ENCODE results near the gene PITPNC1.
A peak's percentile ranks its signal among the peaks of the same experiment; 100 is the strongest.

Gene PITPNC1

DNA sequence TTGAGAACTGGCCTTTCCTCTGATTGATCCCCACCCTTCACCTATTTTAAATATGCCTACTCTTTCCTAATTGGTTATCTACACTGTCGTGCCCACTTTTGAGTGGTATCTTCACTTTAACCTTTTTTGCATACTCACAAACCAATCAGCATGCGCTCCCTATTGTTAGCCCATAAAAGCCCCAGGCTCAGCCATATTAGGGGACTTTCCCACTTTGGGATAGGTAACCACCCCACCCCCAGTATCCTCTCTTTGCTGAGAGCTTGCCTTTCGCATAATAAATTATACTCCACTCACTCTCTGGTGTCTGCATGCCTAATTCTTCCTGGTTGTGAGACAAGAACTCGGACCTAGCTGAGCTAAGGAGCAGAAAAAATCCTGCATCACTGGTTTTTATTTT lies 281.2 kb downstream of the PITPNC1 start:
- DNase-seq: no peak

DNA sequence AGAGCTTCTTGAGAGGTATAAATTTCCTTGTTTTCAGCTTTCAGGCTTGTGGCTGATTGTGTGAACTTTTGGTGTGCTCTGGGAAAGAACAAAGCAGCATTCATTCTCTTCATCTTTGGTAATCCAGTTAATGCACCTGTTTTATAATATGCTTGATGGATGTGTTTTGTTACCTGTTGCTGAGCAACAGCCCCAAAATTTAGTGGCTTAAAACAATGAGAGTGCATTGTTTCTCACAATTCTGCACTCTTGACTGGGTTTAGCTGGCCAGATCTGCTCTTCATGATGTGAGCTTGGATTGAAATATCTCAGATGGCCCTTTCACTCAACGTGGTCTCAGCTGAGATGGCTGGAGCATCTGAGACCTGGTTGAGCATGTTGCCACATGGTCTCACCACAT lies 281.9 kb downstream of the PITPNC1 start:
- no peak for DNase-seq

DNA sequence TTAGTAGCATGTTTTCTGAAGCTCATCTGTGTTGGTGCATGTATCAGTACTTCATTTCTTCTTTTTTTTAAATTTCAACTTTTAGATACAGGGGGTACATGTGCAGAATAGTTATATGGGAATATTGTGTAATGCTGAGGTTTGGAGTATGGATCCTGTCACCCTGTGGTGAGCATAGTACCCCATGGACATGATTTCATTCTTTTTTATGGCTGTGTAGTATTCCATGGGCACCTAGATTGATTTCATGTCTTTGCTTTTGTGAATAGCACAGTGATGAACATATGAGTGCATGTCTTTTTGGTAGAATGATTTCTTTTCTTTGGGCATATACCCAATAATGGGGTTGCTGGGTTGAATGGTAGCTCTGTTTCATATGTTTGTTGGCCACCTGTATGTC lies 285.6 kb downstream of the PITPNC1 start:
- DNase-seq: no peak

DNA sequence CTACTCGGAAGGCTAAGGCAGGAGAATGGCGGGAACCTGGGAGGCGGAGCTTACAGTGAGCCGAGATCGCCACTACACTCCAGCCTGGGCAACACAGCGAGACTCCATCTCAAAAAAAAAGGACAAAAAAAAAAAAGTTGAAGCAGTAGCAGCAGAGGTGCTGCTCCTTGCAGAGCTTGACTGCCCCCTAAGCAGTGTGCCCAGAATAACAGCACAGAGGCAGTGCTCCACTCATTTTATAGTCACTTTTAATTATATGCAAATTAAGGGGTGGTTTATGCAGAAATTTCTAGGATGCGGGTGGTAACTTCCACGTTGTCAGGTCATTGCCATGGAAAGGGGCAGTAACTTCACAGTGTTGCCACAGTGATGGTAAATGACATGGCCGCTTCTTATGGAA lies 286.4 kb downstream of the PITPNC1 start:
- no peak for DNase-seq

DNA sequence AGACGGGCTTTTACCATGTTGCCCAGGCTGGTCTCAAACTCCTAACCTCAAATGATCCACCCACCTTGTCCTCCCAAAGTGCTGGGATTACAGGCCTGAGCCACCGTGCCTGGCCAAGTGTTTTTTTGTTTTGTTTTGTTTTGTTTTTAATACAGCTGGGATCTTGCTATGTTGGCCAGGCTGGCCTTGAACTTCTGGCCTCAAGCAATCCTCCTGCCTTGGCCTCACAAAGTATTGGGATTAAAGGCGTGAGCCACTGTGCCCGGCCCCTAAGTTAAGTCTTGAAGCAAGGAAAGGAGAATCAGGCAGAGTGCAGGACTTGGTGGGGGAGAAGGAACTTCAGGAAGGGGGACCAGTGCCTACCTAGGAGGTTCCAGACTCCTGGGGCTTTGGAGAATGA lies 288.9 kb downstream of the PITPNC1 start:
- DNase-seq: no peak

DNA sequence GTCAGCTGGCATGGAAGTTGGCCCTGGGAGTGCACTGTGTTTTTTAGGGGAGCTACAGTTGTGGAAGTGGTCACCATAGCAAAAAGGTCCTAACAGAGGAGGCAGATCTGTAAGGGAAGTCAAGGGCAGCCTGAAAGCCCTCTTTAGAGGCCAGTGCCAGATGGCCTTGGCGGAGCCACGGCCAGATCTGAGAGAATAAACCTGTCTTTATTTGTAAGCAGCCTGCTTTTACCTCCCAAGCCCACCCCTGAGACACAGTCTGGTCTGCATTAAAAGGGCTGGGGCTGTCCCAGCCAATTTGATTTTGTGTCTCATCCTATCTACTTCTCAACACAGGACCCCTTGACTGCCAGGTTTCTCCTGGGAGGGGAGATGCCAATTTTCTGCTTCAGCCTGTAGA lies 289.6 kb downstream of the PITPNC1 start:
- no peak for DNase-seq

DNA sequence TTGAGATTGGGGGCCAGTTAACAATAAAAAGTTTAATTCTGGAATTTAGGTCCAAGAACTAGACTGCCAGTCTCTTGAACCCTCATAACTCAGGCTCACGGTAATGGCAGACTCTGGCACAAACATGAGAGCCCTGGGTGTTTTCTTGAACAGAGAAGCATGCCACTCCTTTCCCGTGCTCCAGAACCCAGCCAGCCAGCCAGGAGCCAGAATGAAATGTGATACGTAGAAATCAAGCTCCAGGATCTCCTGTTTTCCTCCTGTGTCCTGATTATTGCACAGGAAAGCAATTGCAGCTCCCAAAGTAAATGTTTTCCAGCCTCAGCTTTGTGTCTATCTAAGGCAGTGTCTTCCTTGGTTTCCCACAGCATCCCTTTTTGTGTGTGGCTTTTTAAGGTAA lies 294.4 kb downstream of the PITPNC1 start:
- DNase-seq: no peak

DNA sequence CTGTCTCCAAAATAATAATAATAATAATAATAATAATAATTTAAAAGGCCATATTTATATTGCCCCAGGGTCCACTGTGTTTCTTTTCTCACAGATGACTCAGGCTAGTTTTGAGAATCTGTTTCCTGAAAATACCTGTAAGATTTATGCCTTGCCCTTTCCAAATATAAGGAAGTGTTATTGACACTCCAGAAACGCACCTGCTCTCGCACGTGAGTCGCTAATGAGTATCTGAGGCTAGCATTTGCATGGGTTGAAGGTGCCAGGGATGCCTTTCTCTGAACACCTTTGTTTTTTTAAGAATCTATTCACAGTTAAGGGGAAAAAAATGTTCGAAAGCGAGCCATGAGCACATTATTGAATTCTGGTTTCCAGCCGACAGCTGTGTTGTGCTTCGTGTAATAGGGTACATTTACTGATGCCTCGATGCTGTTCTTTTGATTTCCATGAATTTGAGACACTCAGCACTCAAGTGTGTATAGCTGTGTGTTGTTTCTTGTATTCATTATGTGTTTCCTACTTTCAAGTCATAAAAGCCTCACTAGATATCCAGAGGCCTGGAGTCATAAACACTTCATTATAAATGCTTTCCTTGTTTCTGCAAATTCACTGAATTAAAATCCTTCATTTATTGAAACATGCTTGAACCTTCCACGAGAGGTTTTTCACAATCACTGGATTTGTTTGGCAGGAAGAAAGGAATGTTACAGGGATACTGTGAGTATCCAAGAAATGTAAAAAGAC lies 295.7 kb downstream of the PITPNC1 start:
- no peak for DNase-seq

DNA sequence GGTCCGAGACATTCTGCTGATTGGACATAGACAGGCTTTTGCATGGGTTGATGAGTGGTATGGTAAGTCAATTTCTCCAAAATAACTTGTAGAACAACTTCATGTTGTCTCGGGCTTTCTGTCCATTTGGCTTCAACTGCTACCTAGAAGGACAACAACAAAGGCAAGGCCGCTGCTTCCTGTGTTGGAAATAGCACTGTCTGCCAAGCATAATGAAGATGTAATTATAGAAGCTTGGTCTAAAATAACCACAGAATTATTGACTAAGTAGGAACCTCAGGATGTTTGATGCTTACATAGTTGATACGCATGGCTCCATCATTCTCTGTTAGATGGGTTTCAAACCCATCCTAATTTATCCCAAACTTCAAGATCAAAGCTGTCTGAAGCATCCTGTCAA lies 298.4 kb downstream of the PITPNC1 start:
- DNase-seq: no peak

DNA sequence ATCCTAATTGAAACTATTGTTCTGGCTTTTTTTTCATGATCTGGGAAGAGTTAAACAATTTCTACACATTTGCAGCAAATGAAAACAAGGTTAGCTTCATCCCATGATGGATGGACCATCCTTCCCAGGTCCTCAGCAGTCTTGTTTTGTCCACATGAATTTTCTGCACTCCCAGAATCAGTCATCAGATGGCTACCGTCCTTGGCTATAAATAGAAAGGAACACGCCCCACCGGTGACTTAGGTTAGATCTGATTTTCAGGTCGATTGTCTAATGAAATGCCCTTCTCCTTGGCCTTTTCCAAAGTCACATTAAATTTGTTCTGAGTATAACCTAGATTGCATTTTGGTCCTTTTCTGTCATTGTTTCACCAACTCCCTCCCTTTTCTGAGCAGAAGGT lies 299.2 kb downstream of the PITPNC1 start:
- DNase-seq: no peak

DNA sequence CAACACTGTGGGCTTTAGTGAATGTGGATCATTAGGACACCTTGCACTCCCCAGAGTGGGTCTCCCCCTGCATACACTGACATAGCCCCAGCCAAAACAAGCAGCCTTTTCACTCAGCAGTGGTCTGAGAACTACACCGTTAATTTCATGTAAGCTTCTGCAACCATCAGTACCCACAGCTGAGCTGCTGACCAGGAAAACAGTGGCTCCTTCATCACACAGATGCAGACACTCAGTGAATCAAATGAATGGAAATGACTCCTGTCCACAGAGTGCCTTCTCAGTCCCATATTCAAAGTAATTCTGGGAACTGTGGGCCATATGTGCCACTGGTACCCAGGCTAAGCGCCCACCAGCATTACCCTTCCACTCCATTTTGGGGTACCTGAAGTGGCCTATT lies 301.3 kb downstream of the PITPNC1 start:
- DNase-seq: no peak

DNA sequence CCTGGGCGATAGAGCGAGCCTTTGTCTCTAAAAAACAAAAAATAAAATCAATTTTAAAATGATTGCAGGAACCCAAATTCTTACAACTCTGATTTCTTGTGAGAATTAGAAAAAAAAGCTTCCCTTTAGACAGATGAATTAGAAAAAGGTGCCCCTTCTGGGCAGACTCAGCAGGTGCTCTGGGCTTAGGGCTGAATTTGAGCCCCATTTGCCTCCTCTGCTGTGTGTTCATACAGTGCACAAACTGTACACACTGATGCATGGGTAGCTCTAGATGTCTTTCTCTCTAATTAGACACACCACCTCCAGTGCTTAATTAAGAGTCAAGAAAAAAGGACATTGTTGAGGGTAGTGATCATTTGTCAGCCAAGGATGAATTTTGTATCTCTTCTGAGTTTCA lies 302.1 kb downstream of the PITPNC1 start:
- no peak for DNase-seq

DNA sequence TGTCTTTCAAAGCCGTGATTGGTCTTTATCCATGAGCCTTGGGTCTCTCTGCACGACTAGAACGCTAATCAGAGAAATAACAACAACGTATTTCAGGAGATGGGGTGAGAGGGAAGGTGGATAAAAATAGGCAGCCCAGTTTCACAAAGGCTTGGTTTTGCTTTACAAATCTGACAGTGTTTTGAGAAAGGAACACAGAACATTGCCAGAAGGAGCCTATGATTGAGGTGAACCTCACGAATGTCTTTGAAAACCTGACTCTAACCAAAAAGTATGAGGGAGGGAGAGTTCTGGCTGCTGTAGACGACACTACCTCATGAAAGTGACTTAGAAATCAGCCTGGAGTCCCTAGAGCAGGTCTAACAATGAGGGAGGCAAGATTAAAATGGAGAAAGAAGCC lies 302.6 kb downstream of the PITPNC1 start:
- DNase-seq: no peak

DNA sequence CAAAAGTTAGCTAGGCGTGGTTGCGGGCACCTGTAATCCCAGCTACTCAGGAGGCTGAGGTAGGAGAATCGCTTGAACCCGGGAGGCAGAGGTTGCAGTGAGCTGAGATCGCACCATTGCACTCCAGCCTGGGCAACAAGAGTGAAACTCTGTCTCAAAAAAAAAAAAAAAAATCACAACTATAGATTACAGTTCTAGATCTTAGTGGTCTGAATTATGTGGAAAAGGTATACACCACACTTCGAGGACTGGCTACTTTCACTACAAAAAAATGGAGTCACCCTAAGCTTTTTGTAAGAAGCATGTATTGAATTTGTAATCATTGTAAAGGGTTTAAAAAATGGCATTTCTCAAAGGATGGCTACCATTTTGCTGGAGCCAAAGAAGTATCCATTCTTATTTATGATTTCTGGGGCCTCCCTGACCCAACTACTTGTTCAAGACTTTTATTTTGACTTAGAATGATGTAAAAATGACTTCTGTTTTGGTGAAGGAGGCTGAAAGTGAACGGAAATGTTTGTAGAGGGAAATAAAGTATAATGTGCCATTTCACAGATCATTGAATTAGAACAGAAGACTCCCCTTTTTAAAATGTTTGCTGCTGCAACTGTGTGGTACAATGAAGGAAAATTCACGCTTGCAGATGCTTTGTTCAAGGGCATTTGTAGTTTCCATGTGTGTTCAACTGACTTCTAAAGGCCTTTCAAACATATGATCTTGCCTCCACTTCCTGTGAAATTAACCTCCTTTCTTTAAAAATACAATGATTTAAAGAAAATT lies 303.6 kb downstream of the PITPNC1 start:
- no peak for DNase-seq

DNA sequence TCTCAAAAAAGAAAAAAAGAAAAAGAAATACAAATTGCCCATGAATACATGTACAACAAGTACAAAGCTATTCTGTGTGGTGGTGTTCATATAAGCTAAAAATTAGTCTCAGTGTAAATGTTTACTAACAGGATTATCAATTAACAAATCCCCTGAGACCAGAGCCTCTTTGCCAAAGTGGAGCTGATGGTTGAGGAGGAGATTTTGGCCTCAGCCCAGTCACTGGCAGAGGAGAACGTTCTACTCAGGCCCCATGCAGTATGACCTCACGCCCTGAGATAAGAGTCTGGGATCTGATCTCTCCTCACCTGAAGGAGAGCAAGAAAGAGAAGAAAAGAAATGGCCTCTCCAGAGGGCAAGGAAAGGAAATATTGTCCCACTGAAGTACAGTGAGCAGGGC lies 305.1 kb downstream of the PITPNC1 start:
- DNase-seq: no peak

DNA sequence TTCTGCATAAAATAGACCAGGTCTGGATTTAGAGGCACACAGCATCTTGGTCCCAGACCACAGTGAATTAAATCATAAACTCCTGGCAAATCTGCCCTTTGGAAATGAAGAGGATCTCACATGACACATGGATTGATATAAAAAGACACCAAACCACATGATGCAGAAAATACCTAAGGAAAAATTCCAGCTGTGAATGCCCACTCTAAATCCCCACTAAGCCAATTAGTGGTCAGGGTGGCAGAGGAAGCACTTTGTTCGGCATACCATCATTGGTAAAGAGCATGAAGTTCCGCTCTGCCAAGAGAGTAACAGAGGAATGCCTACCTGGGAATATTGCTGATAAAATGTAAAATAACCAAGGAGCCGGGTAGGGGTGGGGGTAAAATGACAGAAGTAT lies 308.3 kb downstream of the PITPNC1 start:
- DNase-seq: no peak

DNA sequence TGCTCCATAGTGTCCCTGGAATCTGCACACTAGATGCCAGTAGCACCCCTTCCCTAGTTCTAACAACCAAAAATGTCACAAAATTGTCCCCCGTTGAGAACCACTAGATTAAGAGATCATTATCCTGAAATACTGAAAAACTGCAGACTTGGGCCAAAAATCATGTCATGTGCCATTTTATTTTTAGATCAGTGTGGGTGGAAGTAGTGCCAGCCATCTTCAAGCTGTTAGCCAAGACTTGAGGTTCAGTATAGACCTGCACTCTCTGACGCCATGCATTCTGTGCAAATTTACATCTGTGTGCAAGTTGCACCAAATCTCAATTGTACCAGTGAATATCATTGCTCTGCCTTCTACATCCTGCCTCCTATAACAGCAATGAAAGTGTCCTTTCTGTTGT lies 309.2 kb downstream of the PITPNC1 start:
- DNase-seq: peak in 1 of 2 donors; percentile 35

DNA sequence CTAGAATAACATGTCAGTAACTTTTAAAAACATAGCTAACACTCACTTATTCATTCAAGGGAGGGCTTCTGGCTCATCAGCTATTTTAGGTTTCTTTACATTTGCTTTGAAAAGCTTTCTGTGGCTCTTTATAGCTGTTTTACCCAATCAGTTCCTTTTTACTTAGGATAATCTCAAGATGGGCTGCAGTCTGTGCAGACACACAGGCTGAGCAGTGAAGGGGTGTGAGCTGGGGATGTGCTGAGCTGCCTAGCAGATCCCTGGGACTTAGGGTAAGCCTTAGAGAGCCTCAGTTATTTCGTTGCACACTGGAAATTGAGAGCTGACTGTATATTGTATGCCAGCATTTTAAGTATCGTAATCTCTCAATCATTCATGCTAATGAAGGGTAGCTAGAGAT lies 310.4 kb downstream of the PITPNC1 start:
- DNase-seq: no peak

DNA sequence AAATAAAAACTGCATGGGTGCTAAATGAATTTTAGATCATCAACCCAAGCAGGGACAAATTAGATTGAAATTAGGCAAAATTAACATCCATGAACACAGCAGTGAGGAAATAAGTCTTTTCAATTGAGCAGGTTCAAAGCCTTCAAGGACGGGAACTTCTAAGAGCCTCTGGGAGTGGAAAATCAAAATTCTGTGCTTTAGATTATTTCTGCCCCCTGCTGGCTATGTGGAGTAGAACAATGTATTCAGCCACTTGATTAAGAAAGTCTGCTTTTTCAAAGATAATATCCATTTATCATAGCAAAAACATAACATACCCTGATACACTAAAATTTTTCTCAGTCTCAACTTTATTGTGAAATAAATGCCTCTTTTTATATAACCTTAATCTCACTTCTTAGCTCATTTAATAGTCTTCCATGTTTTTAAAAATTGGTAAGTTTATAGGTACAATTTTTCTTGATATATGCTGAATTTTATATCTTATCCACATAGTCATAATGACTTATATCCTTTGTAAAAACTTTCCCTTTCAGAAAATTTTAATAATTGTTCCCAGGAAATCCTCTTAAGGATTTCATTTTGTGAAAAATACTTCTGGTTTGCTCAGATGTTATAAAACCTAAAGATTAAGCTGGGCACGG lies 312.6 kb downstream of the PITPNC1 start:
- DNase-seq: peak; percentile 46 to 89

DNA sequence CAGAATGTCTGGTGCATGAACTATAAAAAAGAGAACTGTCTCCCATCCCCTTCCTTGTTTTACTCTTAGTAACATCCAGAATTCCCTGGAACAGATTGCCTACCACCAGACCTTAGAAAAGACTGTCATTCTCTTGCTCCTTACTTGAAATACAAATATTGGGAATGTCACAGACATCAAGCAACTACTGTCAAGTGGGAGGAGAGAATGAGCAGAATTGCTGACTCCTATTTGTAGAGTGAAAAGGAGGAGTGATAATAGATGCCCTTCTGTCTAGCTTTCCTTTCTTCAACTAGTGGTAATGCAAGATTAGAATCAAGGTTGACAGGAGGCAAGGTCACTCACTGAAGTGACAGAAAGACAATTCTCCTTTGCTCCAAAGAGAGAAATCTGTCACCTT lies 316.7 kb downstream of the PITPNC1 start:
- DNase-seq: no peak

DNA sequence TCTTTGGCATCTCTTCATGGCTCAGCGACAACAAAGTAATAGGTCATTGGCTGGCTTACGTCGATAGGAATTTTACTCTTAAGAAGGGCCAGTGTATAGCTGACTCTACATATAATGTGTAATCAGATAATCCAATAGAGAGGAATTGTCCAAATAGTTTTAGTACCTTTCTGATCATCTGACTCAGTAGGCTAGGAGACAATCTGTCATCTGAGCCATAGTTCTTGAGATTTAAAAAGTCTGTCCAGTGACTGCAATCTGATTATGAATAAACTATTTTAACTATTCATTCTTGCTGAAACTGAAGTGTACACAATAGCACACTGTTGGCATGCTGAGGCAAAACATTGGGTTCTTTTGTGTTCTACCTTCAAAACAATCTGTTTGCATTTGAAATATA lies 319.3 kb downstream of the PITPNC1 start:
- no peak for DNase-seq

DNA sequence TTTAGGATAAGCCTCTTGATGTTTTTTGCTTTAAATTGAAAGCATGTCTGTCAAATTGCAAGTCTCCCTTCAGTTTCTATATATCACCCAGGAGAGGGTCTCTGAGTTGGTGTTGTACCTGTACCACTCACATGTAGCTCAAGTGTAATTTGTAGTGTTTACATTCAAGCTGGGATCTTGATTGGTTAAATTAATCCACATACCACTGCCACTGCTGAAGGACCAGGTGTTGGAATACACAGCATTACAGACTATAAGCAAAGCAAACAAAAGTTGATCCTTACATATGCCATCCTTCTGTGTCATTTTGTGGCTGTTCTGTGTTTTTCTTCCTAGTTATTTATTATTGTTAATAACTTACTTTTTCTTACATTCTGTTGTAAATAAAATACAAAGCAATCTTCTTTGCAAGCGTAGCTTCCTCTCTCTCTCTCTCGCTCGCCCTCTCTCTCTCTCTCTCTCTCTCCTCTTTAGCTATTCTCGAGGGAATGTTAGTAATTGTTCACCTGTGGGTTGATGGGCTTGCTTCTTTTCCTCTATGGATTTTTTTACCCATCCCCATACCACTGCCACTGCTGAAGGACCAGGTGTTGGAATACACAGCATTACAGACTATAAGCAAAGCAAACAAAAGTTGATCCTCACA lies 319.9 kb downstream of the PITPNC1 start:
- no peak for DNase-seq

DNA sequence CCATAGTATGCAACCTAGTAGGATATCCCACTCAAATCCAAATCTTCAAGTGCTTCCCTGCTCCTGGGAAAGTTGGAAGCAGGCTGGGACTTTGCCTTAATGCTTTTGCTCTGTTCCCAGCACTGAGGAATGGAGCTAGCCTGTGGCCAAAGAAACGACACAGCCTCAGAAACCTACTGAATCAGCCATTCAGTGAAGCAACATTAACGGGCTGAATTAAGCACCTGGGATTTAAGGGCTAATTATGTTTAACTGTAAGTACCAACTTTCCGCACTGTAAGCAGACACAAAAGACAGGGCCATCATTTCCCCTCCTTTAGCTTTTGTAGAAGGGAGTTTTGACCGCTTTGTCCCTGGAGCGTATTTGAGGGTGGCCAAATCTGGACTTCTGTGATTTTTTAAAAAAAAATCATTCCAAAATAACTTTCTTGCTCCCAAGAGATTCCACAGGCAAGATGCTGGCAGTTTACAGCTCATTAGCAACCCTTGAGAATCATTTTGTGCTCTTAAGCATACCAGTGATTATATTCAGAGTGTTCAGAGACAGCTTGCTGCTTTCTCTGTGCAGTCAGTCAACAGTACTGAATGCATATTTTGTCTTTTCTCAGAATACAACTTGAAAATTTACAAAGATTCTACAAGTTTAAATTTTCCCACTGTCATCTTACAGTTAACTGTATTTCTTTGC lies 323.1 kb downstream of the PITPNC1 start:
- no peak for DNase-seq

Data from inflammatory macrophage treated with lipopolysaccharide for 1 hour (primary cell).